Mucosa of stomach (tissue), 1 donor: Measurements from ENCODE around the gene STK4.
"Not testable (repeated sequence)": the region's sequence is repeated elsewhere in the genome, so short reads cannot be mapped to it uniquely, and the experiment has no call there.

ENCODE experiments used
- H3K27me3 ChIP-seq: one replicate; pipeline ENCODE4 v1.7.0; 2013; ENCODE audit warnings: mild to moderate bottlenecking, low read length; ENCODE audit not compliant: control insufficient read depth, insufficient read depth
- H3K36me3 ChIP-seq: one replicate; pipeline ENCODE4 v1.7.0; 2013; ENCODE audit warnings: low read length; ENCODE audit not compliant: control insufficient read depth, insufficient read depth
- H3K4me1 ChIP-seq: one replicate; pipeline ENCODE4 v1.7.0; 2013; ENCODE audit warnings: mild to moderate bottlenecking, low read length; ENCODE audit not compliant: control insufficient read depth, insufficient read depth
- H3K4me3 ChIP-seq: one replicate; pipeline ENCODE4 v1.7.0; 2013; ENCODE audit warnings: low read length
- H3K9ac ChIP-seq: one replicate; pipeline ENCODE4 v1.7.0; 2013; ENCODE audit warnings: mild to moderate bottlenecking, low read length, moderate library complexity
- H3K9me3 ChIP-seq: one replicate; pipeline ENCODE4 v1.7.0; 2013; ENCODE audit warnings: mild to moderate bottlenecking, low read length, moderate library complexity; ENCODE audit not compliant: control insufficient read depth
- donor health status: Pancreatic carcinoma.

The STK4 gene

DNA sequence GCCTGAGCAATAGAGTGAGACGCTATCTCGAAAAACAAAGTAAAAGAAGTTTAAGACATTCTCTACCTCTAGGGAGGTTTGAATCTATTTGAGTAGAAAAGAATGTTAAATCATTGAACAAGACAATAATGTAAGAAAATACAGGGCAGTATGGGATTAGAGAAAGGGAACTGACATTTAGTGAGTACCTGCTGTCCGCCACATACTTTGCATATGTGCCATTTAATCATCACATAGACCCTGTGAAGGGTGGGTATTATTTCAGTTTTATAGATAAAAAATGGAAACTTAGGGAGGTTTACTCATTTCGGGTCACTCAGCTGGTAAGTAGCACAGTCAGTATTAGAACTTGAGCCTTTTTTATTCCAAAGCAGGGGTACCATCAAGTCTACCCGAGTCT lies 31.4 kb downstream of the STK4 start:
- H3K4me1 ChIP-seq = no peaks in the 10 kb centered on the region
- H3K27me3 ChIP-seq = no peaks in the 10 kb centered on the region
- no peaks in the 10 kb centered on the region for H3K9me3 ChIP-seq
- H3K9ac ChIP-seq = no peak overlapping the region
- H3K4me3 ChIP-seq = no peak overlapping the region
- H3K36me3 ChIP-seq = peaks cover 4% of the 10 kb centered on the region

- no peak overlapping the region for H3K4me3 ChIP-seq
- H3K4me1 ChIP-seq = no peaks in the 10 kb centered on the region
- no peaks in the 10 kb centered on the region for H3K27me3 ChIP-seq
- H3K9ac ChIP-seq = no peak overlapping the region
- H3K36me3 ChIP-seq = no peaks in the 10 kb centered on the region
- no peaks in the 10 kb centered on the region for H3K9me3 ChIP-seq
Observed at GRCh38 chr20:45008521-45009049, 42.3 kb downstream of the STK4 start.

DNA sequence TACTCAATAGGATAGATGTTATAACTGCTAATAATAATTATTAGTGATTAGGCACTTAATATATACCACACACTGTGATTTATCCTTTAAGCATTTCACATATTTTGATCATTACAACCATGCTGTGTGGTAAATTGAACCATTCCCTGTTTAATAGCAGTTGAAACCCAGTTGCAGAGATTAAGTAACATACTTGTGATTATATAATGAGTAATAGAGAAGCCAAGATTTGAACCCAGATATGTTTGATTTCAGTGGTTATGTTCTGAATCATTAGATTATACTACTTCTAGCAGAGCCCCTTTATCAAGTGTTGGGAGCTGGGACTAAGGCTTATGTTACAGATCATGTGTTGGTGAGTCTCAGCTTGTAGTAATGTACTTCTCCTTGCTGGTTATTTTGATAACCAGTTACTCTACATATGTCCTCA lies 44.1 kb downstream of the STK4 start:
- H3K36me3 ChIP-seq = no peaks in the 10 kb centered on the region
- no peak overlapping the region for H3K9ac ChIP-seq
- peaks cover 9% of the 10 kb centered on the region for H3K4me1 ChIP-seq
- no peaks in the 10 kb centered on the region for H3K27me3 ChIP-seq
- H3K9me3 ChIP-seq = no peaks in the 10 kb centered on the region
- H3K4me3 ChIP-seq = no peak overlapping the region

DNA sequence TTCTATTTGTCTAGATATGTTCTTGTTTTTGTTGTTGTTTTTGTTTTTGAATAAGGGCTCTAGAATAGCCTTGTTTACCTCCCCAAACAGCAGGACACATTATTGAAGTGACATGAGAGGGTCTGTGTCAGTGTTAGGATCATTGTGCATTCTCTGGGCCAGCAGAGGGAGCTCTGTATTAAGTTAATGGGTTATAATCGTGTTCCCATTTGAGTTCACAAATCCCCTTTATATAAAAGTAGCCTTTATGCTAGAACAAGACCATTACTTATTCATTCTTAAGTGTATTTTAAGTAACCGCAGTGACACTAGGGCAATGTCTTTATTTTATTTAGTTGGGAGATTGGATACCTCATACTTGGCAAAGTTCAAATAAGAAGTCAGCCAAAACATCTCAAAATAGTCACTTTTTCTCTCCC lies 44.8 kb downstream of the STK4 start:
- Histone ChIP-seq H3K9me3 (no peaks in the 10 kb centered on the region), H3K4me3 (no peak overlapping the region), H3K27me3 (no peaks in the 10 kb centered on the region), H3K36me3 (no peaks in the 10 kb centered on the region), H3K4me1 (peaks cover 9% of the 10 kb centered on the region), H3K9ac (no peak overlapping the region)

DNA sequence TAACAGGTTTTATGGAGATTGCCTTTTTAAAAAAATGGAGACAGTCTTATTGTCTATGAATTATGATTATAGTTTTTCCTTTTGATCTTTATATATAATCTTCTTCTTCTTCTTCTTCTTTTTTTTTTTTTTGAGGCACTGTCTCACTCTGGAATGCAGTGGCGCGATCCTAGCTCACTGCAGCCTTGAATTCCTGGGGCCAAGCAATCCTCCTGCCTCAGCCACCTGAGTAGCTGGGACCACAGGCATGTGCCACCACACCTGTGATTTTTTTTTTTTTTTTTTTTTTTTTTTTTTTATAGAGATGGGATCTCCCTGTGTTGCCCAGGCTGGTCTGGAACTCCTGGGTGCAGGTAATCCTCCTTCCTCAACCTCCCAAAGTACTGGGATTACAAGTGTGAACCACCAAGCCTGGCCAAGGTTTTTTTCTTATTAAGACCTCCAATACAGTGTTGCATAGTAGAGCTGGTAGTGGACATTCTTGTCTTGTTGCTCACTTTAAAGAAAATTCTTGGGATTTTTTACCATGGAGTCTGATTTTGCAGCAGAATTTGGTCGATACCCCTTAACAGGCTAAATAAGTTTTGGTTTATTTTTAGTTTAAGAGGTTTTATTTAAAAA lies 46.5 kb downstream of the STK4 start:
- Histone ChIP-seq H3K36me3 (no peaks in the 10 kb centered on the region), H3K9ac (no peak overlapping the region), H3K9me3 (no peaks in the 10 kb centered on the region), H3K4me1 (peaks cover 9% of the 10 kb centered on the region), H3K4me3 (no peak overlapping the region), H3K27me3 (no peaks in the 10 kb centered on the region)

- not testable (repeated sequence) for H3K4me1 ChIP-seq, H3K27me3 ChIP-seq, H3K9me3 ChIP-seq, H3K4me3 ChIP-seq, H3K36me3 ChIP-seq, H3K9ac ChIP-seq
Observed at GRCh38 chr20:45014131-45014530, 47.8 kb downstream of the STK4 start.

- H3K4me1 ChIP-seq = peaks cover 9% of the 10 kb centered on the region
- H3K4me3 ChIP-seq = no peak overlapping the region
- H3K9me3 ChIP-seq = no peaks in the 10 kb centered on the region
- H3K36me3 ChIP-seq = no peaks in the 10 kb centered on the region
- H3K9ac ChIP-seq = no peak overlapping the region
- H3K27me3 ChIP-seq = no peaks in the 10 kb centered on the region
Observed at GRCh38 chr20:45014671-45015415, 48.5 kb downstream of the STK4 start.

DNA sequence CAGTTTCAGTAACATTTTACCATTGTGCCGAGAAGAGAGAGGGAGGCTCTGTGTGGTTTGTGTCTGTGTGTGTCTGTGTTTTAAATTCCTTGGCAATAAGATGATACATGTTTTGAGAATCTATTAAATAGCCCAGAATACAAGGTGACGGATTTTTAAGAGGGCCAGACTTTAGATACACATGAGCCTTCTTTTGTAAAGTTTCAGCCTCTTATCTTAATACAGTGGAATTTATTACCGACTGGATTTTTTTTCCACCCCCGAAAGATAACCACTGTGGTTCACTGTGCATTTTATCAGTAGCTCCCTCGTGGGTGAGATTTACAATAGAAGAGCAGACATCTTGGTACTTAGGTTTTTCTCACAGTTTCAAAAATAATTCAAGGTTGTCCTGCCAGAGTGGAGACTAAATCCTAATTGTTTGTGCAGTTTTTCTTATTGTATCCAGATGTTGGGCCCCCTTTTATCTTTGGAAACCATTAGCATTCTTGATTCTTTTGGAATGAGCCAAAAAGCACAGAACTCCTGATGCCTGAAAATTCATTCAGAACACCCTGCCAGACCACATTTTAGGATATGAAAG lies 49.9 kb downstream of the STK4 start:
- no peaks in the 10 kb centered on the region for H3K27me3 ChIP-seq
- H3K4me1 ChIP-seq = peaks cover 9% of the 10 kb centered on the region
- no peak overlapping the region for H3K4me3 ChIP-seq
- H3K9me3 ChIP-seq = no peaks in the 10 kb centered on the region
- no peak overlapping the region for H3K9ac ChIP-seq
- no peaks in the 10 kb centered on the region for H3K36me3 ChIP-seq

DNA sequence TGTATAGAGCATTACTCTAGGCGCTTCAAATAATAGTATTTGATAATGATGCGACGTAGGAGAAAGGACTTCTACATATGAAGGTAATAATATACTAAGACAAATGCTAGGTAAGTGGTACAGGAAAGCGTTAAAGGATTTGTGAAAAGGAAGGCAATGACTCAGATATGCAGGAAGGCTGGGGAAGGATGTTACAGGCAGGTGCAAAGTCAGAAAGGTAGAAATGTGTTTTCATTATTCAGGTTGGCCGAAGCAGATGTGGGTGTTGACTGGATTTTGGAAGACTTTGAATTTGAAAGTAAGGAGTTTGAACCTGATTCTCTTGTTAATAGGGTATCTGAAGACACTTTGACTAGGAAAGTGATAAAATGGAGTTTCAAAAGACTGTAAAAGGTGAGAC lies 51.0 kb downstream of the STK4 start:
- Histone ChIP-seq H3K36me3 (no peaks in the 10 kb centered on the region), H3K4me3 (no peak overlapping the region), H3K27me3 (no peaks in the 10 kb centered on the region), H3K9ac (no peak overlapping the region), H3K4me1 (peaks cover 9% of the 10 kb centered on the region), H3K9me3 (no peaks in the 10 kb centered on the region)

DNA sequence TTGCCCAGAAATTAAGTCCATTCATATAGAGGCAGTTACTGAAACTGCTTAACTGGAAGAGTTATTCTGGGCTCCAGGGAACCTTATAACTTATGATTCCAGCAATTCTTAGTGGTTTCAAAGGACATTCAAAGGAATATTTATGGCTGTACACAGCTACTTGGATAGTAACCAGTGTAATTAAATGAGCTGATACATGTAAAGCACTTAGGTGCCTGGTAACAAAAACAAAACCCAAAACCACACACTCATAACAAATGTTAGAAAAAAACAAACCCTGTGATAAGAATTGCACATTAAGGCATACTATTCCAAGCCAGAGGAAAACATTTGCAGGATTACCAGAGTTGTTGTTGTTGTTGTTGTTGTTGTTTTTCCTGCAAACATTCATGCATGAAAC lies 51.5 kb downstream of the STK4 start:
- no peaks in the 10 kb centered on the region for H3K9me3 ChIP-seq
- no peaks in the 10 kb centered on the region for H3K27me3 ChIP-seq
- H3K4me3 ChIP-seq = no peak overlapping the region
- H3K4me1 ChIP-seq = peaks cover 9% of the 10 kb centered on the region
- H3K9ac ChIP-seq = no peak overlapping the region
- no peaks in the 10 kb centered on the region for H3K36me3 ChIP-seq

- H3K27me3 ChIP-seq = no peaks in the 10 kb centered on the region
- H3K4me1 ChIP-seq = peaks cover 9% of the 10 kb centered on the region
- H3K9ac ChIP-seq = no peak overlapping the region
- no peaks in the 10 kb centered on the region for H3K9me3 ChIP-seq
- H3K4me3 ChIP-seq = no peak overlapping the region
- H3K36me3 ChIP-seq = no peaks in the 10 kb centered on the region
Observed at GRCh38 chr20:45019027-45019761, 52.9 kb downstream of the STK4 start.

GRCh38 chr20:45019762-45020123 lies 53.4 kb downstream of the STK4 start:
- Histone ChIP-seq H3K27me3 (no peaks in the 10 kb centered on the region), H3K4me1 (peaks cover 6% of the 10 kb centered on the region), H3K4me3 (no peak overlapping the region), H3K9me3 (no peaks in the 10 kb centered on the region), H3K36me3 (no peaks in the 10 kb centered on the region), H3K9ac (no peak overlapping the region)
